ENCODE data around the gene XPO1. TPM values are rescaled to one million over a fixed set of nuclear protein-coding genes. Genes with fewer than 3 reads are reported as not detected.

XPO1 gene
- total and polyA plus RNA-seq, 8 donors, result 139 to 349 (median 282) TPM

DNA sequence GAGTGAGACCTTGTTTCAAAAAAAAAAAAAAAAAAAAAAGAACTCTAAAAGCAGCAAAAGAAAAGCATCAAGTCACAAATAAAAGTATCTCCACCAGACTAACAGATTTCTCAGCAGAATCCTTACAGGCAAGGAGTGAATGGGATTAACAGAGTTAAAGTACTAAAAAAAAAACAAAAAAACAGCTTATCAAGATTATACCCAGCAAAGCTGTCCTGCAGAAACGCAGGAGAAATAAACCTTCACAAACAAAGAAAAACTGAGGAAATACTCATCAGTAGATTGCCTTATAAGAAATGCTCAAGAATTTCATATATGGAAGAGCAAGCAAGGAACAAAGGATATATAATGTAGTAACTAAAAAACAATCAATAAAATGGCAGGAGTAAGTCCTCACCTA, 102.9 kb downstream of the XPO1 start:
- intact Hi-C loops (cut with DNase I), result no loop called here
- peaks cover 0 to 84% of the 10 kb centered on the region in 2 donors for H3K4me1 ChIP-seq
- TF ChIP-seq, protein P1, sequence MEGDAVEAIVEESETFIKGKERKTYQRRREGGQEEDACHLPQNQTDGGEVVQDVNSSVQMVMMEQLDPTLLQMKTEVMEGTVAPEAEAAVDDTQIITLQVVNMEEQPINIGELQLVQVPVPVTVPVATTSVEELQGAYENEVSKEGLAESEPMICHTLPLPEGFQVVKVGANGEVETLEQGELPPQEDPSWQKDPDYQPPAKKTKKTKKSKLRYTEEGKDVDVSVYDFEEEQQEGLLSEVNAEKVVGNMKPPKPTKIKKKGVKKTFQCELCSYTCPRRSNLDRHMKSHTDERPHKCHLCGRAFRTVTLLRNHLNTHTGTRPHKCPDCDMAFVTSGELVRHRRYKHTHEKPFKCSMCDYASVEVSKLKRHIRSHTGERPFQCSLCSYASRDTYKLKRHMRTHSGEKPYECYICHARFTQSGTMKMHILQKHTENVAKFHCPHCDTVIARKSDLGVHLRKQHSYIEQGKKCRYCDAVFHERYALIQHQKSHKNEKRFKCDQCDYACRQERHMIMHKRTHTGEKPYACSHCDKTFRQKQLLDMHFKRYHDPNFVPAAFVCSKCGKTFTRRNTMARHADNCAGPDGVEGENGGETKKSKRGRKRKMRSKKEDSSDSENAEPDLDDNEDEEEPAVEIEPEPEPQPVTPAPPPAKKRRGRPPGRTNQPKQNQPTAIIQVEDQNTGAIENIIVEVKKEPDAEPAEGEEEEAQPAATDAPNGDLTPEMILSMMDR (IDR thresholded peaks at IDR 0.05), result no peak
- peak overlapping the region in 1 of 2 donors; percentile 61 for H3K27ac ChIP-seq
- no peaks in the 10 kb centered on the region for H3K27me3 ChIP-seq
- no peak for DNase-seq
- H3K9me3 ChIP-seq, result no peaks in the 10 kb centered on the region
- no peak overlapping the region for H3K4me3 ChIP-seq
- ATAC-seq, result no peak
- no peaks in the 10 kb centered on the region for H3K36me3 ChIP-seq

DNA sequence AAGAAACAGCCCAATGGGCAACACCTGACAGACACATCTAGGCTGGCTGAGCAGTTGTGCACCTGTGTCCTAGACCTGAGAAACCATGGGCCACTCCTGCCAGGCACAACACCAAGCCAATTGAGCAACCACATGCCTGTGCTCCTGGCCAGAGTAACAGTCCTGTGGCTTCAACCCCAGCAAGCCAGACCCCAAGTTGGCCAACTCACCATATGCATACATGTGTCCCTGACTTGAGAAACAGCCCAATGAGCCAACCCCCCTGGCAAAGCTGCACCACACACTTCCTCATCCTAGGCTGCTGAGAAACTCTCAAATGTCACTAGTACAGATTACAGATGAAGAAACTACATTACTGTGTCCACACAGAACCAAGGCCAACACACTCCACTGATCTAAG, 103.8 kb downstream of the XPO1 start:
- Histone ChIP-seq H3K4me1 (peaks cover 0 to 75% of the 10 kb centered on the region in 2 donors), H3K27ac (peak overlapping the region in 1 of 2 donors; percentile 61), H3K4me3 (no peak overlapping the region), H3K27me3 (no peaks in the 10 kb centered on the region), H3K9me3 (no peaks in the 10 kb centered on the region), H3K36me3 (no peaks in the 10 kb centered on the region)
- intact Hi-C loops (cut with DNase I), result no loop called here
- peak in 1 of 4 donors; percentile 38 for DNase-seq
- TF ChIP-seq, protein P1 (IDR thresholded peaks at IDR 0.05), result no peak
- ATAC-seq, result peak; percentile 37

DNA sequence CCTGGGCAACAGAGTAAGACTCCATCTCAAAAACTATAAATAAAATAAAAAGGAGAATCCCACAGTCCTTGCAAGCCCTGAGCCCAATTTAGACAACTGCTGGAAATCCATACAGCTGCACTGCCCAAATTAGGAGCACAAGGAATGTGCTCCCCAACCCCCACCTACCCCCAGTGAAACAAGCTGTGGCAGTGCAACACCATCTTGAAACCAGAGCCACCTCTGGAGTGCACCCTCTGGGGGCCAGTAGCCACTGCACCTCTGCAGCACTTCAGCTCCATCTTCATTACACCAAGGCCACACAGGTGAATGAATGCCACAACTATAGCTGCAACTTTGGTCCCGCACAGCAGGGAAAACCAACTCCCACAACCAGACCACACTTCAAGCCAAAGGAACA, 104.5 kb downstream of the XPO1 start:
- intact Hi-C loops (cut with DNase I), result no loop called here
- ATAC-seq (no peak), DNase-seq (peak in 1 of 4 donors; percentile 10)
- peaks cover 0 to 68% of the 10 kb centered on the region in 2 donors for H3K4me1 ChIP-seq
- TF ChIP-seq, protein P1 (IDR thresholded peaks at IDR 0.05), result no peak
- no peaks in the 10 kb centered on the region for H3K36me3 ChIP-seq
- H3K4me3 ChIP-seq, result no peak overlapping the region
- H3K9me3 ChIP-seq, result no peaks in the 10 kb centered on the region
- H3K27ac ChIP-seq, result no peak overlapping the region
- H3K27me3 ChIP-seq, result no peaks in the 10 kb centered on the region

DNA sequence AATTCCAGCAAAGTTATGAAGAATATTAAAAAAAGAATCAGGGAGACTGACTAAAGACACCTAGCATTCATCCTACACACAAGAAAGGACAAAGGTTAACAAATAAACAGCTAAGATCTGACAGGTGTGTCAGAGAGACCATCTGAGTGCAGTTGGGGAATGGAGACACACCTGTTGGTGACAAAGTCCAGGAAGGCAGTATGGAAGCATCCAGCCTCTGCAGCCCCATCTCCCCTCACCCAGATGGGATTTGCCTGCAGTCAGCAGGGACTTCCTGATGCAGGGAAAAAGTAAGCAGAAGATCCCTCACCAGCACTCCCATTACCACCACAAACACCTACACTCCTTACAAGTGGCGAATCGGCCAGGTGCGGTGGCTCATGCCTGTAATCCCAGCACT, 105.2 kb downstream of the XPO1 start:
- Histone ChIP-seq H3K36me3 (no peaks in the 10 kb centered on the region), H3K27me3 (no peaks in the 10 kb centered on the region), H3K9me3 (no peaks in the 10 kb centered on the region), H3K4me1 (peaks cover 0 to 66% of the 10 kb centered on the region in 2 donors), H3K27ac (no peak overlapping the region), H3K4me3 (no peak overlapping the region)
- DNase-seq, result peak in 1 of 4 donors; percentile 7
- no peak for ATAC-seq
- intact Hi-C loops (cut with DNase I), result no loop called here
- TF ChIP-seq, protein P1 (IDR thresholded peaks at IDR 0.05), result no peak

DNA sequence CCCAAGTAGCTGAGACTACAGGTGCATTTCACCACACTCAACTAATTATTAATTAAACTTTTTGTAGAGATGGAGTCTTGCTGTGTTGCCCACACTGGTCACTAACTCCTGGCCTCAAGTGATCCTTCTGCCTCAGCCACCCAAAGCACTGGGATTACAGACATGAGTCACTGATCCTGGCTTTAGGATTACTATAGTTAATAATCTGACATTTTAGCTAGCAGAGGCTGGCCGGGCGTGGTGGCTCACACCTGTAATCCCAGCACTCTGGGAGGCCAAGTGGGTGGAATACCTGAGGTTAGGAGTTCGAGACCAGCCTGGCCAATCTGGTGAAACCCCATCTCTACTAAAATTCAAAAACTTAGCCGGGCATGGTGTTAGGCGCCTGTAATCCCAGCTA, 106.8 kb downstream of the XPO1 start:
- DNase-seq, result no peak
- Histone ChIP-seq H3K4me1 (peaks cover 0 to 63% of the 10 kb centered on the region in 2 donors), H3K9me3 (no peaks in the 10 kb centered on the region), H3K4me3 (no peak overlapping the region), H3K27me3 (no peaks in the 10 kb centered on the region), H3K36me3 (no peaks in the 10 kb centered on the region), H3K27ac (no peak overlapping the region)
- ATAC-seq, result no peak
- TF ChIP-seq, protein P1 (IDR thresholded peaks at IDR 0.05), result no peak
- intact Hi-C loops (cut with DNase I), result no loop called here

Other genes with a start within 250 kb of the XPO1 start
- gene USP34, start 67.3 kb downstream of the XPO1 start, total RNA-seq, result 100 to 1,000 TPM in 1 of 2 donors, 10 to 100 TPM in 1; 86.5 to 108 TPM
- gene USP34, start 67.3 kb downstream of the XPO1 start, polyA plus RNA-seq (ENCODE audit: insufficient read length in 6 of 6), result 100 to 1,000 TPM; 138 to 191 (median 162) TPM